ENCODE measurements around the gene UTP18. TPM values are rescaled to one million over a fixed set of nuclear protein-coding genes. Genes with fewer than 3 reads are reported as not detected.

The UTP18 gene
- total RNA-seq, 1 donor from 2014 or later, result 35.3 TPM

GRCh38 chr17:51251010-51251409 lies 9.3 kb upstream of the UTP18 start:
- H3K27me3 Mint-ChIP-seq, result no peaks in the 10 kb centered on the region
- no peak for TF ChIP-seq CTCF (IDR thresholded peaks at IDR 0.05; ENCODE audit: unreplicated experiment)
- DNase-seq (ENCODE audit: low spot score, unreplicated experiment), result no peak
- no peak overlapping the region for H3K4me3 Mint-ChIP-seq (ENCODE audit: low read depth)
- H3K36me3 Mint-ChIP-seq (ENCODE audit: insufficient read depth), result peaks cover 49% of the 10 kb centered on the region
- peak overlapping the region; percentile 34 for H3K27ac Mint-ChIP-seq
- H3K4me1 Mint-ChIP-seq (ENCODE audit: low read depth), result peaks cover 7% of the 10 kb centered on the region
- peaks cover 17% of the 10 kb centered on the region for H3K9me3 Mint-ChIP-seq (ENCODE audit: low read depth)

GRCh38 chr17:51255673-51256072 lies 4.7 kb upstream of the UTP18 start:
- Mint-ChIP-seq H3K27ac (peak overlapping the region; percentile 47), H3K4me1 (ENCODE audit: low read depth) (peaks cover 33% of the 10 kb centered on the region), H3K9me3 (ENCODE audit: low read depth) (peaks cover 7% of the 10 kb centered on the region), H3K4me3 (ENCODE audit: low read depth) (no peak overlapping the region), H3K27me3 (no peaks in the 10 kb centered on the region), H3K36me3 (ENCODE audit: insufficient read depth) (peaks cover 35% of the 10 kb centered on the region)
- no peak for DNase-seq (ENCODE audit: low spot score, unreplicated experiment)
- no peak for TF ChIP-seq CTCF (IDR thresholded peaks at IDR 0.05; ENCODE audit: unreplicated experiment)

DNA sequence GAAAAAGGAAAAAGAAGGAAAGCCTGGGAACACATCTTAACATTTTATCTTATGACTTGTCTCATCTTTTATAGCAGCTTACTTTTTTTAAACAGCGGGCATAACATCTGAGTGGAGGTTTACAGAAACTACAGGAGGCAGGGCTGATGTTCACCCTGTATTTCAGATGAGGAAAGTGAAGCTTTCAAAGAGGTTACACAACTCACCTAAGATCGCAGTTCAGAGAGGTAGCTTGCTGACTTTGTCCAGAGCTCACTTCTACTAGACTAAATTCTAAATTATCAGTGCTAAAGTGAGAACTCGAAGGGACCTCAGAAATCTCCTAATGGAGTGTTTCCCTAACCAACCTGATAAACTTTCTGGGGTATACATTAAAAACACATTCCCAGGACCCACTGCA lies 4.2 kb upstream of the UTP18 start:
- Mint-ChIP-seq H3K27ac (peak overlapping the region; percentile 47), H3K27me3 (no peaks in the 10 kb centered on the region), H3K4me1 (ENCODE audit: low read depth) (peaks cover 33% of the 10 kb centered on the region), H3K9me3 (ENCODE audit: low read depth) (peaks cover 3% of the 10 kb centered on the region), H3K4me3 (ENCODE audit: low read depth) (peak overlapping the region; percentile 19), H3K36me3 (ENCODE audit: insufficient read depth) (peaks cover 30% of the 10 kb centered on the region)
- no peak for DNase-seq (ENCODE audit: low spot score, unreplicated experiment)
- TF ChIP-seq CTCF (IDR thresholded peaks at IDR 0.05; ENCODE audit: unreplicated experiment), result no peak

DNA sequence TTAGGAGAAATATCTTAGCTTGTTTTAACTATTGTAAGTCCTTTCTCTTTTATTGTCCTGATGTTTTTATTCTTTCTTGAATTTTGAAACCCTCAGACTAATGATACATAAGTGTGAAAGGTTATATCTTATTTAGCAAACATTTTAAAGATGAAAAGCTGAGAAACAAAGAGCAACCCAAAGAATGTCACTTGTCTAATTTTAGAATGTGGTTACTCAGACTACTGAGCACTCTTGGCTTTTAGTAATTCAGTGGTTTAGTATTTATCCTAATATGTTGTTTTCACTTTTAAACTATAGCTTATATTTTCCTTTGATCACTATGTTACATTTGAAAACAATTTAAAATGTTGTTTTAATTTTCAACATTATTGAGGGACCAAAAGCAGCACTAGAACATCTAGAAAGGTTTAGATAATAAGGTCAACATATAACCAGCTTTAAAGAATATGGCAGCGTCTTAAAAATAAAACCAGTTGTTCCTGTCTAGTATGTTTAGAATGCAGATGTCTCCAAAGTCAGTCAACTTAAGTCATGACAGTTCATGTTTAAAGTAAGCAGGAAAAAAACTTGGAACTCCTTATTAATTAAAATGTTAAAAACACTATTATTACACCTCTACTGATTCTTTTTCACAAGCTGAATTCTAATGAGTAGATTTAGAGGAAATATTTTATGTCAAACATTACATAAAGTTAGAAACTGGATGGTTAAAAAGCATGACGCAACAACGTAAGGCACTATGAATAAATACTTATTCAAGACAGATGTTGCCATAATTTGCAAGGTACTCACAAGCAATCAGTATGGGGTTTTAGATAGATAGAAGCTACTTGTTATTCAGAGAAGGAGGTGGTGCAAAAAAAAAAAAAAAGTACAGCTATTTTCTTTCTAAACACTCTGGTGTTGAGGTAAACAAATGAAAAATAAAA lies 2.9 kb upstream of the UTP18 start:
- H3K9me3 Mint-ChIP-seq (ENCODE audit: low read depth), result no peaks in the 10 kb centered on the region
- H3K27me3 Mint-ChIP-seq, result no peaks in the 10 kb centered on the region
- peaks cover 39% of the 10 kb centered on the region for H3K4me1 Mint-ChIP-seq (ENCODE audit: low read depth)
- peak overlapping the region; percentile 95 for H3K4me3 Mint-ChIP-seq (ENCODE audit: low read depth)
- no peak for DNase-seq (ENCODE audit: low spot score, unreplicated experiment)
- H3K27ac Mint-ChIP-seq, result peak overlapping the region; percentile 3
- TF ChIP-seq CTCF (IDR thresholded peaks at IDR 0.05; ENCODE audit: unreplicated experiment), result no peak
- H3K36me3 Mint-ChIP-seq (ENCODE audit: insufficient read depth), result peaks cover 23% of the 10 kb centered on the region

DNA sequence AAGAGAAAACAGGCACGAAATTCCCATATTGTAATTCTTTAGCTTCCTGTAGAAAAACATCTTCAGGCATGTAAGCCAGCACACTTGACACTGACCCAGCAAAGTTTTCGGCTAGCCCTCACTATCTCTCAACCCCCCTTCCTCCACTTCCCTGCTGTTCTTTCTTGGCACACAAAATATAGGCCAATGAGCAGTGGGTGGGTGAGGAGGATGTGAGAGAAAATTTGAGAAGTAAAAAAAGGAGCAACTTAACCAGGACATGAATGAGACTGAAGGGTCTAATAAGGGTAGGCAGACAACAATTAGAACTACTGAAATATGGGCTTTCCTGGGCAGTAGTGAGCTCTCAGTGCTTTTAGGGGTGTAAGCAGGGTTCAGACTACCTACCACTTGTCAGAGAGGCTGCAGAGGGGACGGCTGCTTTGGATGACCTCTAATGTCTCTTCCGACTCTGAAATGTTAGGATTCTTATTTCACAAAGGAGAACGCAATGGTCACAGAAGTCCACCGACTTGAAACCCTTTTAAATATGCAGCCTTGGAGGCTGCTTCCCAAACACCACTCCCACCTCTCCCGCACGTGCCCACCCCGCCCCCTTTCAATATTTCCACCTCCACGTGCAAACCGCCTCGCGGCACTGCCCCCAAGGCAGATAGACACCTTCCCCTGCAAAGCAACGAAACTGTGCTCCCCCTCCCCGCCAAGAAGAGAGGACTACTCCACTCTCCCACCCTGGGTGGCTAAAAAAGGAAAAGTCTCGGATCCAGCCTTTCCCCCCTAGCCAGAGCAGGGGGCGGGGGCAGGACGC lies 1.4 kb upstream of the UTP18 start:
- no peaks in the 10 kb centered on the region for H3K27me3 Mint-ChIP-seq
- no peaks in the 10 kb centered on the region for H3K9me3 Mint-ChIP-seq (ENCODE audit: low read depth)
- peak overlapping the region; percentile 95 for H3K4me3 Mint-ChIP-seq (ENCODE audit: low read depth)
- no peak for TF ChIP-seq CTCF (IDR thresholded peaks at IDR 0.05; ENCODE audit: unreplicated experiment)
- peaks cover 42% of the 10 kb centered on the region for H3K4me1 Mint-ChIP-seq (ENCODE audit: low read depth)
- peak; percentile 15 for DNase-seq (ENCODE audit: low spot score, unreplicated experiment)
- H3K36me3 Mint-ChIP-seq (ENCODE audit: insufficient read depth), result peaks cover 13% of the 10 kb centered on the region
- H3K27ac Mint-ChIP-seq, result peak overlapping the region; percentile 96
